ENCODE data around the gene OSBPL6. TPM values are rescaled to one million over a fixed set of nuclear protein-coding genes. Genes with fewer than 3 reads are reported as not detected.

Gene OSBPL6
- total and polyA plus RNA-seq, 3 donors from 2014 or later: 1.7 to 3.8 (median 2.6) TPM

DNA sequence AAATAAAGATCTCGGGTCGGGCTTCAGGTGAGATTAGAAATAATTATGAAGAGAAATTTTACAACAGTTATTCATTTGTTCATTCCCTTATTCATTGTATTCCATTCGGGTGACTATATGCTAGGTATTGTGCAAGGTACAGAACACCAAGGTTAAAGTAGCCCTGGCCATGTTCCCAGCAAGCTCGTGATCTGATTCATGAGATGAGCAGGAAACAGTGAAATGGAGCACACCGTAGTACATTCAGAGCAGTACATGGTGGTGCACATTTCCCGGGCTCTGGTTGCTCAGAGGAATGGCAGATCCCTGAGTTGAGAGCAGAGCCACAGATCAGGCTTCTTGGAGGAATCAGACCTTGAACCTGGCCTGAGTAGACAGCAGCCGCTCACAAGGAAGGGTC, 168.9 kb downstream of the OSBPL6 start:
- intact Hi-C loops (cut with DNase I; ENCODE audit: low total_unique reads): no loop called here
- Histone ChIP-seq H3K27ac (no peak overlapping the region), H3K4me3 (no peak overlapping the region), H3K9me3 (no peaks in the 10 kb centered on the region), H3K27me3 (no peaks in the 10 kb centered on the region), H3K4me1 (no peaks in the 10 kb centered on the region), H3K36me3 (ENCODE audit: low read depth, missing control alignments) (no peaks in the 10 kb centered on the region)
- no peak for DNase-seq
- 88 to 94% methylated on average over 7 of the region's 7 CpGs for WGBS, 2 donors
- TF ChIP-seq, protein P1, sequence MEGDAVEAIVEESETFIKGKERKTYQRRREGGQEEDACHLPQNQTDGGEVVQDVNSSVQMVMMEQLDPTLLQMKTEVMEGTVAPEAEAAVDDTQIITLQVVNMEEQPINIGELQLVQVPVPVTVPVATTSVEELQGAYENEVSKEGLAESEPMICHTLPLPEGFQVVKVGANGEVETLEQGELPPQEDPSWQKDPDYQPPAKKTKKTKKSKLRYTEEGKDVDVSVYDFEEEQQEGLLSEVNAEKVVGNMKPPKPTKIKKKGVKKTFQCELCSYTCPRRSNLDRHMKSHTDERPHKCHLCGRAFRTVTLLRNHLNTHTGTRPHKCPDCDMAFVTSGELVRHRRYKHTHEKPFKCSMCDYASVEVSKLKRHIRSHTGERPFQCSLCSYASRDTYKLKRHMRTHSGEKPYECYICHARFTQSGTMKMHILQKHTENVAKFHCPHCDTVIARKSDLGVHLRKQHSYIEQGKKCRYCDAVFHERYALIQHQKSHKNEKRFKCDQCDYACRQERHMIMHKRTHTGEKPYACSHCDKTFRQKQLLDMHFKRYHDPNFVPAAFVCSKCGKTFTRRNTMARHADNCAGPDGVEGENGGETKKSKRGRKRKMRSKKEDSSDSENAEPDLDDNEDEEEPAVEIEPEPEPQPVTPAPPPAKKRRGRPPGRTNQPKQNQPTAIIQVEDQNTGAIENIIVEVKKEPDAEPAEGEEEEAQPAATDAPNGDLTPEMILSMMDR (IDR thresholded peaks at IDR 0.05): no peak
- TF ChIP-seq POLR2A (IDR thresholded peaks at IDR 0.05): no peak

DNA sequence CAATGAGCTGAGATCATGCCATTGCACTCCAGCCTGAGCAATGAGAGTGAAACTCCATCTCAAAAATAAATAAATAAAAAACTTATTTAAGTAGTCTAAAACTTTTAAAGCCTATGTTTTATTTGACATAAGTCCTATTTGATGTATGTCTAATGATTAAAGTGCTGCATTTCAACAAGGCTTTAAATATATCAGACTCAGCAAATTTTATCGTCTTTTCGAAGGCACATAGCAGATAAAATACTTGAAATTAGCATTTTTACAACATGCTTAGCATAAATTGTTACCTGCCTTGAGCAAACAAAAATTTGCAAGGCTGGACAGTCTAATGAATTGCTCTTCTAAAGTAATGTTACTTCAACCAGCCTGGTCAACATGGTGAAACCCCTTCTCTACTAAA, 170.8 kb downstream of the OSBPL6 start:
- Histone ChIP-seq H3K4me3 (no peak overlapping the region), H3K27ac (no peak overlapping the region), H3K9me3 (no peaks in the 10 kb centered on the region), H3K27me3 (no peaks in the 10 kb centered on the region), H3K36me3 (ENCODE audit: low read depth, missing control alignments) (no peaks in the 10 kb centered on the region), H3K4me1 (no peaks in the 10 kb centered on the region)
- DNase-seq: no peak
- no peak for TF ChIP-seq POLR2A (IDR thresholded peaks at IDR 0.05)
- TF ChIP-seq, protein P1 (IDR thresholded peaks at IDR 0.05): no peak
- WGBS, 2 donors: 86 to 90% methylated on average over 2 of the region's 2 CpGs
- intact Hi-C loops (cut with DNase I; ENCODE audit: low total_unique reads): no loop called here

DNA sequence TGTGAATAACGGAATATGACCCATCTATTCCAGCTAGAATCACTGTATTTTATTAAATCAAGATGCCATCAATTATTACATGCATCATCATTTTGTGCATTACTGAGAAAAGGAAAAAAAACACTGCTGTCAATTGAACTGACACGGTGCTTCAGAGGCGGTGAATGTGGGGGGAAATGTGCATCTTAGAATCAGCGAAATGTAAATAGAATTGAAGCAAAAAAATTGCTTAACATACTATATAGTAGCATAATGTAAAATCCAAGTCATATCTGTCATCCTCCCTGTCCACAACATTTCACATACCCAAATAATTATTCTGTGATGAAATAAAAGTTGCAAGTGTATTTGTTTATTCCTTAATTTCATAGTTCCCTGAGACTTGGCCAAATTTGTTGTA, 172.1 kb downstream of the OSBPL6 start:
- Histone ChIP-seq H3K27me3 (no peaks in the 10 kb centered on the region), H3K36me3 (ENCODE audit: low read depth, missing control alignments) (no peaks in the 10 kb centered on the region), H3K4me1 (no peaks in the 10 kb centered on the region), H3K4me3 (no peak overlapping the region), H3K27ac (no peak overlapping the region), H3K9me3 (no peaks in the 10 kb centered on the region)
- WGBS, 2 donors: 90 to 93% methylated on average over 4 of the region's 4 CpGs
- TF ChIP-seq POLR2A (IDR thresholded peaks at IDR 0.05): no peak
- TF ChIP-seq, protein P1 (IDR thresholded peaks at IDR 0.05): no peak
- intact Hi-C loops (cut with DNase I; ENCODE audit: low total_unique reads): no loop called here
- DNase-seq: no peak

DNA sequence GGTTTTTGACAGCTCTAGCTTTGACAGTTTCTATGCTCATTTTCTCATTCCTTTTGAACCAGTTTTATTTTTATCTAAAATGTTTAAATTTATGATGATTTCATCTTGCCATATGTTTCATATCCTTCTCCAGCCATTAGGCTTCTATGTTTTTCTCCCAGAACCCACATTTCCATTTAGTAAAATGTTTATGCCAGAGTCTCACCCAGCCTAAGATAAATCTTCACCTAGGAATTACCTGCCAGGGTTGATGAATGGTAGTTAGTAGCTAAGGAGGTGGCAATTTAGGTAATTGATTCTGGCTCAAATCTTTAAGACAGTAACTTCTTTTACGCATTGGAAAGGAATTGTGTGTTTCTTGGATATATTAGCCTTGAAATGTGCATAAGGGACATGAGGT, 173.0 kb downstream of the OSBPL6 start:
- H3K27me3 ChIP-seq: no peaks in the 10 kb centered on the region
- no peaks in the 10 kb centered on the region for H3K9me3 ChIP-seq
- 83 to 89% methylated on average over 1 of the region's 1 CpG for WGBS, 2 donors
- no peaks in the 10 kb centered on the region for H3K36me3 ChIP-seq (ENCODE audit: low read depth, missing control alignments)
- no peak overlapping the region for H3K4me3 ChIP-seq
- TF ChIP-seq, protein P1 (IDR thresholded peaks at IDR 0.05): no peak
- no peak for TF ChIP-seq POLR2A (IDR thresholded peaks at IDR 0.05)
- DNase-seq: no peak
- no peaks in the 10 kb centered on the region for H3K4me1 ChIP-seq
- H3K27ac ChIP-seq: no peak overlapping the region
- intact Hi-C loops (cut with DNase I; ENCODE audit: low total_unique reads): no loop called here

DNA sequence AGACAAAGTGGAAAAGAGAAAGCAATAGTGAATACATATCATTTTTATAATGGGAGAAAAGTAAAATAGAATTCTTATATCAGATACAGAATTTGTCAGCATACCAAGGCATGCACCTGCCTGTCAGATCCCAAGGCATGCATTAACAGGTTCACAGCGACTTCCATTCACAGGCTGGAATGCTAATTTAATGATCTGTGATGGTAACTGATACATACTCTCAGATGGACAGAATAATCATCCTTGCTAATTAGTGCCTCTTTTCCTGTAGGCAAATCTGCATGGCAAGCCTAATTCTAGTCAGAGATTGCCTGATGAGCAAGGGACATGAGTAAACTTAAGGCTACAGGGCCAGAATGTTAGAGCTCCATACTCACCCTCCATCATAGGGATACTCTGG, 180.6 kb downstream of the OSBPL6 start:
- Histone ChIP-seq H3K9me3 (no peaks in the 10 kb centered on the region), H3K36me3 (ENCODE audit: low read depth, missing control alignments) (no peaks in the 10 kb centered on the region), H3K27ac (no peak overlapping the region), H3K4me3 (no peak overlapping the region), H3K4me1 (no peaks in the 10 kb centered on the region), H3K27me3 (no peaks in the 10 kb centered on the region)
- WGBS, 2 donors: 63 to 78% methylated on average over 1 of the region's 1 CpG
- no peak for DNase-seq
- no peak for TF ChIP-seq POLR2A (IDR thresholded peaks at IDR 0.05)
- TF ChIP-seq, protein P1 (IDR thresholded peaks at IDR 0.05): no peak
- intact Hi-C loops (cut with DNase I; ENCODE audit: low total_unique reads): no loop called here
